ENCODE results near the gene TCOF1.

Gene TCOF1

GRCh38 chr5:150392680-150393079 is 35.2 kb downstream of the TCOF1 start:
- DNase-seq (ENCODE audit: low read depth) = no peak

GRCh38 chr5:150393096-150393645 is 35.7 kb downstream of the TCOF1 start:
- DNase-seq (ENCODE audit: low read depth) = no peak

GRCh38 chr5:150394131-150394530 is 36.6 kb downstream of the TCOF1 start:
- DNase-seq (ENCODE audit: low read depth) = no peak

GRCh38 chr5:150394912-150395687 is 37.6 kb downstream of the TCOF1 start:
- no peak for DNase-seq (ENCODE audit: low read depth)

- DNase-seq (ENCODE audit: low read depth) = no peak
Measured at GRCh38 chr5:150395688-150395975, 38.1 kb downstream of the TCOF1 start.

DNA sequence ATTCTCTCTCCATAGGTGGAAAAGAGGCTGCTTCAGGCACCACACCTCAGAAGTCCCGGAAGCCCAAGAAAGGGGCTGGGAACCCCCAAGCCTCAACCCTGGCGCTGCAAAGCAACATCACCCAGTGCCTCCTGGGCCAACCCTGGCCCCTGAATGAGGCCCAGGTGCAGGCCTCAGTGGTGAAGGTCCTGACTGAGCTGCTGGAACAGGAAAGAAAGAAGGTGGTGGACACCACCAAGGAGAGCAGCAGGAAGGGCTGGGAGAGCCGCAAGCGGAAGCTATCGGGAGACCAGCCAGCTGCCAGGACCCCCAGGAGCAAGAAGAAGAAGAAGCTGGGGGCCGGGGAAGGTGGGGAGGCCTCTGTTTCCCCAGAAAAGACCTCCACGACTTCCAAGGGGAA is 38.8 kb downstream of the TCOF1 start:
- no peak for DNase-seq (ENCODE audit: low read depth)

DNA sequence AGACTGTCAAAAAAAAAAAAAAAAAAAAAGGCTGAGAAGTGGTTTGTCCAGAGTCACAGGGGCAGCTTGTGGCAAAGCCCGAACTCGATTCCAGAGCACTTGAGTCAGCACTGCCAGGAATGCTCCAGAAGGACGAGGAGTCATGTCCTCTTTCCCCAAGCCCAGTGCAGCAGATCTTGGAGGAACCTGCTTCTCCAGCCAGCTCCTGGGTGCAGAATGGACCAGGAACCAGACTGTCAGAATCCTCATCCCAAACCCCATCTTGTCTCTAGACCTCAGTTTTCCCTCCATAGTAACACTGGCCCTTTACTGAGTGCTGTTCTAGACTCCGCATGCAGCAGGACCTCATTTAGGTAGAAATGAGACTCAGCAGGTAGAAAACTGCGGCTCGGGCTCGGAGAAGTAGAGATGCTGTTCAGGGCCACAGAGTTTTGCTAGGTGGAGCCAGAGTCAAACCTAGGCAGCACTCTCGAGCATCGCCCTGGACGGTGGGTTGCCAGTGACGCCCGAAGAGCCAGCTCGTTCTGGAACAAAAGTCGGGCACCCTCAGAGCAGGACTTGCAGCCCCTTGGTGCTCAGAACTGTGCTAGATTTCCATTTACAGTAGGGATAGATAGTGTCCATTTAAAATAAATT is 39.8 kb downstream of the TCOF1 start:
- no peak for DNase-seq (ENCODE audit: low read depth)

DNA sequence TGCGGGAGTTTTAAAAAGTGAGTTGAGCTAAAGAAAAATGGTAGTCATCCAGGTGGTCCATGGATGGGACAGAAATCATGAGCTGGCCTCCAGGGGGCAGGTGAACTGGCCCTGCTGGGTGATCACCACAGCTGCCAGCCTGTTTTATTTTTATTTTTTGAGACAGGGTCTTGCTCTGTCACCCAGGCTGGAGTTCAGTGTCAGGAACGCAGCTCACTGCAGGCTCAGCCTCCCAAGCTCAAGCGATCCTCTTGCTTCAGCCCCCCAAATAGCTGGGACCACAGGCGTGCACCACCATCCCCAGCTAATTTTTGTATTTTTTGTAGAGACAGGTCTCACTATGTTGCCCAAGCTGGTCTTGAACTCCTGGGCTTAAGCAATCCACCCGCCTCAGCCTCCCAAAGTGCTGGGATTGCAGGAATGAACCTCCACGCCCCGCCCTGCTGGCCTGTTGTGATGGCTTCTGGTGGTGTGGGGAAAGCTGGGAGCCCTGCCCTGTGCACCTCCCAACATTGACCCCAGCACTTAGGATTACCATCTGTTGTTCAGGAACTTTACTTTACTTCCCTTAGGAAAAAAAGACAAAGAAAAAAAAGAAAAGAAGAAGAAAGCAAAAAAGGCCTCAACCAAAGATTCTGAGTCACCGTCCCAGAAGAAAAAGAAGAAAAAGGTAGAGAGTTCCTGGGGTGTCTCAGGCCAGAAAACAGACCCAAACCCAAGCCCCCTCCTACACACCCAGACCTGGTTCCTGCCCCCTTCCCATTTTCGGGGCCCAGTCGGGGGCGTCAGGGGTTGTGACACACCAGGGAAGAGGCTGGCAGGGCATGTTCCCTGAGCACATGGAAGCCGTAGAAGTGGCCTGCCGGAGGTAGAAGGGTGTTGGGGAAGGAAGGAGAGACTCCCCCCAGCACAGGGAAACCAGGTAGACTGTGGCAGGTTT is 40.6 kb downstream of the TCOF1 start:
- no peak for DNase-seq (ENCODE audit: low read depth)

DNA sequence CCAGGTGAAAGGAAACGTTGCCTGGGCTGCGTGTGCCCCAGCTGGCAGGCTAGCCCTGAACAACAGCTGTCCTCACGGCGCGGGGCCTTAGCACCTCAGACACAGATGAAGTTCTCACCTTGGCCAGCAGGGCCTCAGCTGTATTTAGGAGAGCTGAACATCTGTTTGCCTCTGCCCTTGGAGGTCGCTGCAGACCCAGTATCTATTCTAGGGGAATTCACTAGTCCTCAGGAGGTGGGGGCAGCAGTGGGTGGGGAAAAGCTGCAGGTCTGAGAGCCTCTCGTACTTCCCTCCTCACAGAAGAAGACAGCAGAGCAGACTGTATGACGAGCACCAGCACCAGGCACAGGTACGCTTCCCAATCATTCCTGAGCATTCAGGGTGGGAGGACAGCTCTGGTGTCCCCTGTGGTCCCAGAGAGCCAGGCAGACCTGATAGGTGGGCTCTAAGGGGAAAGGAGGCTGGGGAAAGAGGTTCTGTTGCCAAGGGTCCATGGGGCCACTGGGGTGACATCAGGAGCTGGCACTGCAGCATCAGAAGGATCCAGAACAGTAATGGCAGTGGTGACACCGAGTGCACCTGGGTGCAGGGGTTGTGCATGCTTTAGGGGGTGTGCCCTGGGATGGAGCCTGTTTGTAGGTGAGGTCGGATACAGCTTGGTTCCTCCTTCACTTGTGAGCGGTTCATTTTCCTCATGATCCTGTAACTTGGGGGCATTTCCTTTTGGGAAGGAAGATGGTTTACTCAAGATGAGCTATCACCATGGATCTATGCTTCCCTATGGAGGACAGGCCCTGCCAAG is 41.4 kb downstream of the TCOF1 start:
- no peak for DNase-seq (ENCODE audit: low read depth)

DNA sequence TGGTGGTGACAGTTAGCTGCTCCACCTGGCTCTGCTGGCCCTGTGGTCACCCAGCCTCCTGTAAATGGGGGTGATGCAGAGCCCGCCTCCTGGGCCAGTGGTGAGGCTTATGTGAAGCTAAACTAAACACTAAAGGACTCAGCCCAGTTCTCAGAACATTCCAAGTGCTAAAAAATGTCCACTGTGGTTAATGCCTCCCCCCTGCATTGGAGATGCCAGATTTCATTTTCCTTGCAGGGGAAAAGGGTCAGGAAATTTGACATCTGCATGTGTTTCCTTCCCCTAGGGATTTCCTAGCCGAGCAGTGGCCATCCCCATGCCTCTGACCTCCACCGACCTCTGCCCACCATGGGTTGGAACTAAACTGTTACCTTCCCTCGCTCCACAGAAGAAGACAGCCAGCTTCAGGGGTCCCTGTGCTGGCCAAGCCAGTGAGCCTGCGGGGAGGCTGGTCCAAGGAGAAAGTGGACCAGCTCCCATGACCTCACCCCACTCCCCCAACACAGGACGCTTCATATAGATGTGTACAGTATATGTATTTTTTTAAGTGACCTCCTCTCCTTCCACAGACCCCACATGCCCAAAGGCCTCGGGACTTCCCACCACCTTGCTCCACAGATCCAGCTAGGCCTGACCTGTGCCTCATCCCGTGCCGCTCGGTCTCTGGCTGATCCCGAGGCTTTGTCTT is 42.2 kb downstream of the TCOF1 start:
- no peak for DNase-seq (ENCODE audit: low read depth)

DNA sequence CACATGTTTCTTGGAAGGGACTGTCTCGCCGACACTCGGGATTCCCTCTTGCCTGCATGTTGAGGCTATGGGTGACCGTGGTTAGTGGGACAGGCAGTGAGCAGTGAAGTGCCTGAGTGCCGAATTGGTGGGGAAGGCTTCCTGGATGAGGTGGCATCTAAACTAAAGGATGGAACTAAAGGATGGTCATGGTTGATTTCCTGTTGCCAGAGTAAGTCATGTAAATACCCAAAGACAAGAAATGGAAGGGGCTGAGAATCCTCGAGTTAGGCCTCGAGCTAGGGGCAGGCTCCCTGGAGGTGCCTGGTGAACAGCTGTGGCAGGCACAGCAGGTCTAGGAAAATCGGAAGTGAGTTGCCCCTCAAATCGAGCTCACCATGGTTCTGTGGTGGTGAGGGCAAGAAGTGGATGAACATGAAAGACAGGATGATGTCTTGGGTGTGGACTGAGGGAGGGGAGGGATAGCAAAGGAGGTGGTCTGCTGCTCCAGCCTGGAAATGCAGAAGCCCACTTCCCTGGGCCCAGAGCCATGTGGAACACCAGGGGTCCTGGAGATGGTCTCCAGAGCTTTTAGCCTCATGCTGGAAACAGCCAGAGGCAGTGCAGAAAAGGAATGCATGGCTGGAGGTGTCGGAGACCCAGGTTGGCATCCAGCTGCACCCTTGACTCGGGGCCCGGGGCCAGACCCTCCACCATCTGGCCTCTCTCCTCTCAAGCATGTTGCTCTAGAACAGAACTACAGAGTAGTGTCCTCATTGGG is 43.0 kb downstream of the TCOF1 start:
- no peak for DNase-seq (ENCODE audit: low read depth)

GRCh38 chr5:150401076-150401375 is 43.5 kb downstream of the TCOF1 start:
- no peak for DNase-seq (ENCODE audit: low read depth)

GRCh38 chr5:150401376-150402228 is 44.1 kb downstream of the TCOF1 start:
- DNase-seq (ENCODE audit: low read depth) = no peak

DNA sequence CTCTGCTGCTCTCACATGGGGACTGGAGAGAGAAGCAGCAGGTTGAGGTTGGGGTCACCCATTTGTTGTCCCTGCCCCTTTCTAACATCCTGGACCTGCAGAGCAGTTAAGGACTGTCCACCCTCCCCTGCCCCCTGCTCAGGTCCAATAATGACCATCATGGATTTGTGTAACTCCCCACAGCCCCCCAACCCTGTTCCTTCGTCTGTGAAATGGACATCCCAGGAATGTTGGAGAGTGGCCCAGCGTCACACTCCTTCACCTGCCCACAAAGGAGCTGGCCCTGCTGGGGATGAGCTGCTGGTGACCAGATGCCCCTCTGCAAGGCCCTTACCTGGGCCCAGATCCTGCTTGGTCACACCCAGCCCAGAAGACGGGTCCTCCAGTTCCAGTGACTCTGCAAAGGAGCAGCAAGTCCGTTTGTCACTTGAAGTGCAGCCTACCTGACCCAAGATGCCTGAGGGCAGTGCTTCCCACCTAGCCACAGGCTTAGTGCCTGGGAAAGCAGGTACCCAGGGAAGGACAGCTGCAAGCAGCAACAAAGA is 44.8 kb downstream of the TCOF1 start:
- DNase-seq (ENCODE audit: low read depth) = no peak

- DNase-seq (ENCODE audit: low read depth) = no peak
Measured at GRCh38 chr5:150402901-150403342, 45.4 kb downstream of the TCOF1 start.

- no peak for DNase-seq (ENCODE audit: low read depth)
Measured at GRCh38 chr5:150404121-150404520, 46.6 kb downstream of the TCOF1 start.

DNA sequence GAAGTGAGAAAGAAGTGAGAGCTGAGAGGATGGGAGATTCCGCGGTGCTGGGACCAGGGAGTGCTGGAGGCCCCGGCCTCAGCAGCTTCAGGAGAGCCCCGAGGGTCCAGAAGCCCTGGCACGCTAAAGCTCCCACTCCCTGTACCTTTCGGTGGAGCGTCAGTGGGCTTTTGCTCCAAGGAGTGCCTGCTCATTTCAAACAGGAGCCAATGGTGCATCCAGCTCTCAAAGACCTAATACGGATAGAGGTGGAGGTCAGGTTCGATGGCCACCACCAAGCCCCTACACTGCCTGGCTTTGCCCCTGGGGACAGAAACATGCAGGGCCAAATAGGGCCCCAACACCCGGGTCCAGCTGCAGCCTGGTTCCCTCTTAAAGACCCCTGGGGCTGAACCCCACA is 47.0 kb downstream of the TCOF1 start:
- no peak for DNase-seq (ENCODE audit: low read depth)

- no peak for DNase-seq (ENCODE audit: low read depth)
Measured at GRCh38 chr5:150404941-150405816, 47.7 kb downstream of the TCOF1 start.
